HepG2 (cell line): ENCODE measurements around the gene SPI1. TPM values are rescaled to one million over a fixed set of nuclear protein-coding genes. Genes with fewer than 3 reads are reported as not detected.

Experiments
- ATAC-seq: fragments of 200-7000 bp; cut with Tn5 transposase; 3 replicates; pipeline ENCODE4 v1.9.1; 2020; ENCODE audit warnings: mild to moderate bottlenecking, moderate library complexity
- BruUV-seq: library from RNA; stranded (reverse); fragments of 400-500 nt; replicated peaks from 2 replicates; lab custom pipeline; 2021; lab: Mats Ljungman, UMichigan
- CTCF ChIA-PET: fragments of 300-600 bp; formaldehyde crosslinking; extraction: SDS; loops from one replicate; lab custom pipeline; 2021; ENCODE audit warnings: low total read pairs, inconsistent platforms, low intra/inter-chr PET ratio; lab: Yijun Ruan, JAX
- POLR2A ChIA-PET: fragments of 350-600 bp; sonication (Branson Sonifier 250); formaldehyde crosslinking; loops from one replicate; lab custom pipeline; 2020; ENCODE audit warnings: antibody characterized with exemption, inconsistent platforms; lab: Yijun Ruan, JAX
- DNase-seq: peaks from one replicate; pipeline ENCODE4 v3.0.0-alpha.2; 2015; ENCODE audit warnings: low spot score
- FAIRE-seq: peaks from 3 replicates; lab custom pipeline; 2011; peaks lifted over from hg19 to GRCh38; lab: Jason Lieb, UNC
- H2AFZ ChIP-seq: one replicate; pipeline ENCODE4 v1.6.1; 2011; ENCODE audit warnings: low read length, inconsistent platforms
- H3K27ac ChIP-seq: fragments of 300-600 bp; 3 replicates; pipeline ENCODE4 v1.8.0; 2011; ENCODE audit warnings: mixed run types, mild to moderate bottlenecking, mixed read lengths, low read length, inconsistent platforms; ENCODE audit not compliant: insufficient read depth; ENCODE audit errors: extremely low read length
- H3K27me3 ChIP-seq, 2 experiments: fragments of 200-600 bp in 1 of 2; 2 replicates in 1 of 2; 3 replicates in 1 of 2; pipeline versions ENCODE4 v1.6.0 to v1.8.0; 2011; ENCODE audit warnings: low read length in 2 of 2, mild to moderate bottlenecking in 2 of 2, moderate library complexity in 2 of 2, inconsistent platforms in 1 of 2; ENCODE audit not compliant: insufficient read depth in 2 of 2, control insufficient read depth in 1 of 2
- H3K36me3 ChIP-seq, 2 experiments: fragments of 200-600 bp in 1 of 2; replicated peaks in 1 of 2; 2 replicates in 1 of 2; 3 replicates in 1 of 2; pipeline versions ENCODE4 v1.5.1 to v1.8.0; 2011; ENCODE audit warnings: low read length in 2 of 2, inconsistent platforms in 1 of 2; ENCODE audit not compliant: insufficient read depth in 2 of 2, control insufficient read depth in 1 of 2
- H3K4me1 ChIP-seq: 2 replicates; pipeline ENCODE4 v1.5.1; 2012; ENCODE audit warnings: low read length, inconsistent platforms; ENCODE audit not compliant: insufficient read depth
- H3K4me2 ChIP-seq: 2 replicates; pipeline ENCODE4 v1.6.0; 2011; ENCODE audit warnings: low read depth, low read length, inconsistent platforms
- H3K4me3 ChIP-seq, 3 experiments: fragments of 200-600 bp in 1 of 3; sonication (generic), shearing (Covaris generic) in 1 of 3; replicated peaks in 1 of 3; 2 replicates each; pipeline ENCODE4 v1.5.1; 2011 to 2016; ENCODE audit warnings: low read length in 3 of 3, inconsistent platforms in 2 of 3, low read depth in 2 of 3, mild to moderate bottlenecking in 2 of 3, control low read depth in 1 of 3, mixed read lengths in 1 of 3; ENCODE audit not compliant: insufficient read depth in 1 of 3
- H3K79me2 ChIP-seq: one replicate; pipeline ENCODE4 v1.6.1; 2011; ENCODE audit warnings: low read length, inconsistent platforms; ENCODE audit not compliant: insufficient read depth
- H3K9ac ChIP-seq: 2 replicates; pipeline ENCODE4 v1.6.0; 2011; ENCODE audit warnings: mild to moderate bottlenecking, low read depth, low read length, inconsistent platforms; ENCODE audit not compliant: insufficient read depth
- H3K9me3 ChIP-seq: 2 replicates; pipeline ENCODE4 v1.5.1; 2012; ENCODE audit warnings: mild to moderate bottlenecking, low read length
- H4K20me1 ChIP-seq: 2 replicates; pipeline ENCODE4 v1.6.0; 2011; ENCODE audit warnings: inconsistent platforms, mild to moderate bottlenecking, low read length, moderate library complexity; ENCODE audit not compliant: insufficient read depth
- ATF1 ChIP-seq: IDR thresholded peaks from 2 replicates; pipeline ENCODE4 v1.6.1; 2016; ENCODE audit warnings: mild to moderate bottlenecking, control low read depth
- MEF2D ChIP-seq: sonication (generic); formaldehyde crosslinking; IDR thresholded peaks from 2 replicates; pipeline ENCODE4 v1.5.1; 2020; ENCODE audit warnings: mild to moderate bottlenecking, missing genetic modification reagents
- RBFOX2 ChIP-seq: fragments of 200-400 bp; formaldehyde crosslinking; IDR thresholded peaks from 2 replicates; pipeline ENCODE4 v1.6.1; 2017; ENCODE audit warnings: low read depth, mild to moderate bottlenecking, low read length
- STAG1 ChIP-seq: sonication (generic); formaldehyde crosslinking; IDR thresholded peaks from 2 replicates; pipeline ENCODE4 v1.4.0; 2020; ENCODE audit warnings: missing genetic modification reagents
- ZBTB38 ChIP-seq: sonication (generic); formaldehyde crosslinking; IDR thresholded peaks from 2 replicates; pipeline ENCODE4 v1.5.1; 2020; ENCODE audit warnings: mild to moderate bottlenecking, missing genetic modification reagents
- WGBS: methylation state at CpG from one replicate; pipeline ENCODE4 v1.1.6; 2017; ENCODE audit warnings: low lambda C conversion rate; 5-methylcytosine and 5-hydroxymethylcytosine counted together
- in situ Hi-C: cut with HindIII; loops from 2 replicates; pipeline ENCODE4 v1.10.0; 2017; ENCODE audit warnings: low pct_unique_long_range_greater_than_20kb; ENCODE audit not compliant: extremely low pct_ligation_motif_present
- intact Hi-C: fragments of 100-400 bp; cut with micrococcal nuclease; formaldehyde crosslinking; loops from one replicate; pipeline ENCODE4 v1.10.0; 2022; ENCODE audit not compliant: unreplicated experiment
- polyA plus RNA-seq, 8 experiments: library from polyadenylated mRNA; depleted of rRNA in 3 of 8; stranded (reverse) in 7 of 8; unstranded in 1 of 8; fragments of >200 nt; fragmentation: Illumina TruSeq in 4 of 8; extraction: Trizol in 4 of 8; gene quantifications; 2 replicates each; pipeline versions ENCODE4 v1.2.1 to v1.2.3, GENCODE V29; 2011 to 2016; ENCODE audit warnings: low read depth in 4 of 8, missing spikeins in 1 of 8, mixed read lengths in 1 of 8; ENCODE audit not compliant: insufficient read depth in 1 of 8
- total RNA-seq, 5 experiments: library from RNA; depleted of rRNA; stranded (reverse); fragments of >200 nt; fragmentation: Illumina TruSeq; extraction: Trizol; gene quantifications; 2 replicates each; pipeline ENCODE4 v1.2.3, GENCODE V29; 2016; ENCODE audit warnings: low read depth in 1 of 5

The SPI1 gene
- total and polyA plus RNA-seq, 2 of the 13 experiments (the other 11 are each of a cell fraction or from before 2014, with no cell fraction given): not detected

DNA sequence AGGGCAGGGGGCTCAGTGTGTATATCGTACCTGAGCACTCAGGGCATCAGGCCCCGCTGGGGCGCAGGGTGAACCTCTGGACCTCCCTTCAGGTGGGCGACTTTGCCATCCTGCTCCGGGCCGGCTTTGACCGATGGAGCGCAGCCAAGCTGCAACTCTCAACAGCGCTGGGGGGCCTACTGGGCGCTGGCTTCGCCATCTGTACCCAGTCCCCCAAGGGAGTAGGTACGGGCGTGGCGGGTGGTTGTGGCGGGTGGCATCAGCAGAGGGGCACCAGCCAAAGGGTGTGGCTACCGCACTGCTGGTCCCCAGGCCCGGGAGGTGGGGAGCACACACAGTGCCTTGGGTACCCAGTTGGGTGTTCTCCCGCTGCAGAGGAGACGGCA, 36.3 kb upstream of the SPI1 start:
- no peak overlapping the region for H2AFZ ChIP-seq
- TF ChIP-seq ATF1 (CRISPR knock-in tag) (no peak), STAG1 (CRISPR knock-in tag) (no peak), RBFOX2 (peak; percentile 34; the same call in 1 of the 2 replicates), ZBTB38 (CRISPR knock-in tag) (no peak)
- TF ChIP-seq, all 625 proteins: peak for 1
- intact Hi-C loops: no loop called here
- Histone ChIP-seq H3K36me3 (peaks cover 19 to 21% of the 10 kb centered on the region in 2 experiments; a peak in 4 of 5 replicates), H3K4me1 (peaks cover 7% of the 10 kb centered on the region), H4K20me1 (no peaks in the 10 kb centered on the region), H3K9me3 (no peaks in the 10 kb centered on the region), H3K9ac (no peak overlapping the region), H3K79me2 (no peaks in the 10 kb centered on the region), H3K27ac (no peak overlapping the region), H3K27me3 (no peaks in the 10 kb centered on the region), H3K4me3 (no peak overlapping the region), H3K4me2 (no peak overlapping the region)
- BruUV-seq: no TSS peak
- DNase-seq (no peak), ATAC-seq (peak; percentile 1), FAIRE-seq (no peak)
- ChIA-PET POLR2A (interaction anchor here (0.7 kb wide), 1 partner anchor 23 kb away, joined by 5 read pairs; no protein-coding TSS in a partner anchor), CTCF (no interaction called here)
- WGBS: 93% methylated on average over 3 of the region's 19 CpGs
- in situ Hi-C loops: no loop called here

DNA sequence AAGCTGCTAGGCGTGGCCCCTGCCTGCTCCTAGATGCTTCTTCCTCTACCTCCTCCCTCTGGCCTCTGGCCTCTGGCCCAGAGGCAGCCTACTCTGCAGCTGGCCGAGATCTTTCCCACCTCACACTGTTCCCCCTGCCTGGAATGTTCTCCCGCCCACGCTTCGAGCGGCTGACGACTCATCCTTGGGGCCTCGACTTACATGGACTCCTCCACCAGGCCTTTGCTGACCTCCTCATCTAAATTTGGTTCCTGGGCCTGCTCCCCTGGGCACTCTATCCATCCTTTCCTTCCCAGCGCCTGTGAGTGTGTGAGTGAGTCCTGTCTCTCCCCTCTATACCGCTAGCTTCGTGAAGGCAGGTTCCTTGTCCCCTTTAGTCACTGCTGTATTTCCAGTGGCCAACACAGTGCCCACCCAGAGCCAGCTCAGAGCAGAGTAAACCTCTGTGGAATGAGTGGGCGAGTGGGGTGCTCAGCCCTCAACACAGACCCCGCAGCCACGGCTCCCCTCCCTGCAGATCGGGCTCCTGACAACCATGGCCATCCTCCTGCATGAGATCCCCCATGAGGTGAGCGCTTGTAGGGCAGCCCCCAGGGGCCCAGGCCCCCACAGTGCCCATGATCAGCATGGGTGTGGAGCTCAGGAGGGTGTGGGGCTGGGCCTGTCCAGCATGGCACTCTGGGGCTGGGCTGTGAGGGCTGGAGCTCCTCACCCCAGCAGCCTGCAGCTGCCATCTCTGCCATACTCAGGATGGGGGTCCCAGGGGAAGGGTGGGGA, 35.7 kb upstream of the SPI1 start:
- peaks cover 13% of the 10 kb centered on the region for H3K4me1 ChIP-seq
- intact Hi-C loops (no loop called here), in situ Hi-C loops (no loop called here)
- no peak overlapping the region for H3K4me2 ChIP-seq
- ChIA-PET POLR2A (interaction anchor here (0.7 kb wide), 1 partner anchor 24 kb away, joined by 5 read pairs; no protein-coding TSS in a partner anchor), CTCF (no interaction called here)
- H3K9ac ChIP-seq: no peak overlapping the region
- no TSS peak for BruUV-seq
- H3K79me2 ChIP-seq: peaks cover 4% of the 10 kb centered on the region
- H4K20me1 ChIP-seq: no peaks in the 10 kb centered on the region
- H3K4me3 ChIP-seq: no peak overlapping the region
- no peak for FAIRE-seq
- no peaks in the 10 kb centered on the region for H3K27me3 ChIP-seq
- ATAC-seq: peak; percentile 3; the same call in 2 of the 3 replicates
- no peak for TF ChIP-seq MEF2D (CRISPR knock-in tag)
- DNase-seq: no peak
- no peak overlapping the region for H3K27ac ChIP-seq
- 93% methylated on average over 13 of the region's 16 CpGs for WGBS
- peaks cover 17 to 18% of the 10 kb centered on the region in 2 experiments; a peak in 4 of 5 replicates for H3K36me3 ChIP-seq
- H2AFZ ChIP-seq: no peak overlapping the region
- no peaks in the 10 kb centered on the region for H3K9me3 ChIP-seq
